NT2/D1 (cell line): ENCODE results near the gene PIK3CD.

Experiments
- YY1 ChIP-seq: IDR thresholded peaks from 2 replicates; pipeline ENCODE4 v1.6.1; 2011; ENCODE audit not compliant: insufficient read length, insufficient read depth
- ZNF274 ChIP-seq: IDR thresholded peaks from 2 replicates; pipeline ENCODE4 v1.6.1; 2011; ENCODE audit warnings: mild to moderate bottlenecking, low read depth, low read length

- TF ChIP-seq YY1 = no peak
- no peak for TF ChIP-seq ZNF274
Observed at GRCh38 chr1:9639227-9639626, 12.3 kb upstream of the PIK3CD start.
